Breast epithelium (tissue), 3 donors: ENCODE measurements around the gene TRA2B.

ENCODE experiments used
- CTCF ChIP-seq, 3 donors: fragments of 450-650 bp; IDR thresholded peaks; one replicate each; pipeline ENCODE4 v1.5.1; 2016 to 2017; ENCODE audit warnings: antibody characterized with exemption in 3 of 3, mild to moderate bottlenecking in 3 of 3, moderate library complexity in 3 of 3
- POLR2A ChIP-seq: fragments of 450-650 bp; IDR thresholded peaks from one replicate; pipeline ENCODE4 v1.6.1; 2016; ENCODE audit warnings: antibody characterized with exemption, mild to moderate bottlenecking, moderate library complexity

- TF ChIP-seq CTCF (IDR thresholded peaks at IDR 0.05) (no peak), POLR2A (no peak)
Measured at GRCh38 chr3:185954366-185954723, 16.5 kb upstream of the TRA2B start.
